Right lobe of liver (tissue), 6 donors: ENCODE data around the gene TMEM203. TPM values are rescaled to one million over a fixed set of nuclear protein-coding genes. Genes with fewer than 3 reads are reported as not detected.

ENCODE experiments used
- ATAC-seq, 4 donors: fragments of 200-7000 bp; cut with Tn5 transposase; one replicate each; pipeline ENCODE4 v1.9.1; 2020; ENCODE audit warnings: mild to moderate bottlenecking in 4 of 4, moderate library complexity in 4 of 4
- DNase-seq, 3 donors: peaks; one replicate each; pipeline ENCODE4 v3.0.0-alpha.2; 2020
- H3K27ac ChIP-seq, 3 donors: fragments of 200-600 bp; one replicate each; pipeline ENCODE4 v1.8.0; 2022
- H3K27me3 ChIP-seq, 2 donors: fragments of 200-600 bp; one replicate each; pipeline ENCODE4 v1.8.0; 2022
- H3K36me3 ChIP-seq, 4 donors: fragments of 200-600 bp; sonication (generic) in 1 of 4; one replicate each; pipeline versions ENCODE4 v1.5.1 to v1.8.0; 2017 to 2022; ENCODE audit warnings: control low read depth in 1 of 4
- H3K4me1 ChIP-seq, 4 donors: fragments of 200-600 bp; sonication (generic) in 1 of 4; one replicate each; pipeline versions ENCODE4 v1.5.1 to v1.8.0; 2017 to 2022; ENCODE audit warnings: control low read depth in 1 of 4
- H3K4me3 ChIP-seq, 3 donors: fragments of 200-600 bp; one replicate each; pipeline ENCODE4 v1.8.0; 2022
- H3K9me3 ChIP-seq, 4 donors: fragments of 200-600 bp; sonication (generic) in 1 of 4; one replicate each; pipeline versions ENCODE4 v1.5.1 to v1.8.0; 2017 to 2022; ENCODE audit warnings: control low read depth in 1 of 4
- CTCF ChIP-seq, 4 donors: fragments of 200-600 bp in 3 of 4; fragments of 450-650 bp in 1 of 4; IDR thresholded peaks; one replicate each; pipeline versions ENCODE4 v1.5.1 to v1.8.0; 2016 to 2022; ENCODE audit warnings: antibody characterized with exemption in 4 of 4, mild to moderate bottlenecking in 2 of 4
- POLR2A ChIP-seq: fragments of 450-650 bp; IDR thresholded peaks from one replicate; pipeline ENCODE4 v1.6.1; 2017; ENCODE audit warnings: antibody characterized with exemption, mild to moderate bottlenecking
- WGBS: methylation state at CpG from one replicate; pipeline ENCODE4 v1.1.6; 2018; ENCODE audit warnings: low coverage, low lambda C conversion rate; ENCODE audit not compliant: insufficient coverage; ENCODE audit errors: missing lambda C conversion rate; 5-methylcytosine and 5-hydroxymethylcytosine counted together
- intact Hi-C, 2 donors: fragments of 100-400 bp; cut with DNase I; formaldehyde crosslinking; loops; one replicate each; pipeline versions ENCODE4 v1.11.2 to v1.14.1; 2022
- total RNA-seq, 6 experiments: library from RNA; depleted of rRNA in 2 of 6; stranded (reverse); fragments of >200 nt in 2 of 6; fragmentation: NEBNext Ultra II Directional in 3 of 6; extraction: Animal tissue kit (Norgen Biotek cat#: 25700) in 3 of 6; gene quantifications; one replicate each; pipeline versions ENCODE4 v1.1.0 to v1.2.4, GENCODE V29; 2016 to 2023
- donor health status: DM: no; HTN: yes; CAD: no.
- donor health status: DM: no; HTN: no; CAD: no.
- donor health status: DM: no; HTN: no; CAD: no.
- donor health status: DM: no; HTN: yes; CAD: no.
- donor health status: DM: no; HTN: yes; CAD: no.

The TMEM203 gene
- total RNA-seq, 6 experiments from 2014 or later = 17.7 to 28.0 (median 23.9) TPM

- TF ChIP-seq CTCF (IDR thresholded peaks at IDR 0.05) = no peak
- TF ChIP-seq POLR2A = no peak
- ATAC-seq (no peak), DNase-seq (no peak)
- no peaks in the 10 kb centered on the region for H3K4me1 ChIP-seq
- intact Hi-C loops = no loop called here
- H3K4me3 ChIP-seq = no peak overlapping the region
- no peak overlapping the region for H3K27ac ChIP-seq
- no peaks in the 10 kb centered on the region for H3K9me3 ChIP-seq
- no peaks in the 10 kb centered on the region for H3K36me3 ChIP-seq
- no CpG with 5 or more reads among the region's 21 CpGs for WGBS
- no peaks in the 10 kb centered on the region for H3K27me3 ChIP-seq
These were observed 7.1 kb upstream of the TMEM203 start for GRCh38 chr9:137212520-137212919.

GRCh38 chr9:137211532-137211931 is 6.1 kb upstream of the TMEM203 start:
- no peak for TF ChIP-seq CTCF (IDR thresholded peaks at IDR 0.05)
- TF ChIP-seq POLR2A = no peak
- H3K4me1 ChIP-seq = peaks cover 0 to 4% (median under 1%) of the 10 kb centered on the region in 4 donors
- 63% methylated on average over 6 of the region's 13 CpGs for WGBS
- ATAC-seq (no peak), DNase-seq (no peak)
- no peaks in the 10 kb centered on the region for H3K27me3 ChIP-seq
- intact Hi-C loops = no loop called here
- no peaks in the 10 kb centered on the region for H3K9me3 ChIP-seq
- H3K4me3 ChIP-seq = no peak overlapping the region
- H3K36me3 ChIP-seq = no peaks in the 10 kb centered on the region
- no peak overlapping the region for H3K27ac ChIP-seq

DNA sequence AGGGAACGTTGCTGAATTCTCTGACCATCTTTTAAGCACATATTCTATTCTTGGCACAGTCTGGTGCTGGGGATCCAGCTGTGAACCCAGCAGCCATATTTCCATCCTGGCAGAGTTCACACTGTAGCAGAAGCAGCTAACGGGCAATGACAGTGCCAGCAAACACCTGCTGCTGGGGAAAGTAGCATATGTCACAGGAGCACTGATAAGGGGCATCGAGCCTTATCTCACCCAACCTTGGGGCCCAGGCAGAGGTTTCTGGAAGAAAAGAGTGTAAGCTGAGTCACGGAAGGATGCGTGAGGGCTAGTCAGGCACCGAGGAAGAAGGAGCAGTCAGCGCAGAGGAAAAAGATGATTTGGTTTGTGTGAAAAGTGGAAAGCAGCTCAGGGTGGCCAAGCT is 1.2 kb upstream of the TMEM203 start:
- ATAC-seq (no peak), DNase-seq (no peak)
- Histone ChIP-seq H3K36me3 (no peaks in the 10 kb centered on the region), H3K9me3 (no peaks in the 10 kb centered on the region), H3K4me1 (peaks cover 0 to 43% (median 20%) of the 10 kb centered on the region in 4 donors), H3K27ac (no peak overlapping the region), H3K4me3 (peak overlapping the region in 1 of 3 donors; percentile 99), H3K27me3 (no peaks in the 10 kb centered on the region)
- 57% methylated on average over 4 of the region's 7 CpGs for WGBS
- intact Hi-C loops = no loop called here
- TF ChIP-seq POLR2A = no peak
- TF ChIP-seq CTCF (IDR thresholded peaks at IDR 0.05) = no peak

DNA sequence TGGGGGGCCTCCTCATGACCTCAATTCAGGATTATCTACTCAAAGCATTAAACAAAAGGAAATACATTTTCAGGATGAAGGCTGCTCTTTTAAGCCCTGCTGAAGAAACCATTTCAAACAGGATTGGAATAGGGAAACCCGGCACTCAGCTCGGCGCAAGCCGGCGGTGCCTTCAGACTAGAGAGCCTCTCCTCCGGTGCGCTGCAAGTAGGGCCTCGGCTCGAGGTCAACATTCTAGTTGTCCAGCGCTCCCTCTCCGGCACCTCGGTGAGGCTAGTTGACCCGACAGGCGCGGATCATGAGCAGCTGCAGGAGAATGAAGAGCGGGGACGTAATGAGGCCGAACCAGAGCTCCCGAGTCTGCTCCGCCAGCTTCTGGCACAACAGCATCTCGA is 720 bp downstream of the TMEM203 start:
- DNase-seq (no peak), ATAC-seq (no peak)
- H3K36me3 ChIP-seq = no peaks in the 10 kb centered on the region
- intact Hi-C loops = no loop called here
- H3K9me3 ChIP-seq = no peaks in the 10 kb centered on the region
- H3K4me3 ChIP-seq = peak overlapping the region; percentile 97 to 100 (median 99)
- H3K27me3 ChIP-seq = no peaks in the 10 kb centered on the region
- WGBS = 14% methylated on average over 19 of the region's 21 CpGs
- TF ChIP-seq CTCF (IDR thresholded peaks at IDR 0.05) (no peak), POLR2A (no peak)
- H3K27ac ChIP-seq = peak overlapping the region in 2 of 3 donors; percentile 54 to 80
- H3K4me1 ChIP-seq = peaks cover 0 to 49% (median 22%) of the 10 kb centered on the region in 4 donors

GRCh38 chr9:137202966-137203365 is 2.5 kb downstream of the TMEM203 start:
- Histone ChIP-seq H3K36me3 (no peaks in the 10 kb centered on the region), H3K27ac (peak overlapping the region in 1 of 3 donors; percentile 84), H3K4me3 (no peak overlapping the region), H3K9me3 (no peaks in the 10 kb centered on the region), H3K27me3 (no peaks in the 10 kb centered on the region), H3K4me1 (peaks cover 0 to 59% (median 22%) of the 10 kb centered on the region in 4 donors)
- TF ChIP-seq POLR2A (no peak), CTCF (IDR thresholded peaks at IDR 0.05) (no peak)
- intact Hi-C loops = no loop called here
- DNase-seq (no peak), ATAC-seq (no peak)
- WGBS = 7% methylated on average over 5 of the region's 8 CpGs
